Smooth muscle cell (in vitro differentiated cells): Measurements from ENCODE around the gene DENND2D. TPM values are rescaled to one million over a fixed set of nuclear protein-coding genes. Genes with fewer than 3 reads are reported as not detected.

Source experiments
- DNase-seq: peaks from one replicate; lab custom pipeline; 2025; ENCODE audit not compliant: unreplicated experiment; lab: John Stamatoyannopoulos, UW
- H2AFZ ChIP-seq: fragments of 200-600 bp; sonication (generic); 2 replicates; pipeline ENCODE4 v1.6.0; 2016; ENCODE audit warnings: antibody characterized with exemption, low read depth, mild to moderate bottlenecking
- H3F3A ChIP-seq: fragments of 200-600 bp; sonication (generic); 2 replicates; pipeline ENCODE4 v1.6.0; 2017; ENCODE audit warnings: antibody characterized with exemption, low read depth
- H3K27ac ChIP-seq: fragments of 200-600 bp; sonication (generic); 2 replicates; pipeline ENCODE4 v1.5.1; 2016; ENCODE audit warnings: low read depth, mild to moderate bottlenecking
- H3K27me3 ChIP-seq: fragments of 200-600 bp; sonication (generic); 2 replicates; pipeline ENCODE4 v1.6.1; 2016; ENCODE audit warnings: low read depth, mild to moderate bottlenecking
- H3K36me3 ChIP-seq: fragments of 200-600 bp; sonication (generic); 2 replicates; pipeline ENCODE4 v1.5.1; 2016; ENCODE audit warnings: low read depth
- H3K4me1 ChIP-seq: fragments of 200-600 bp; sonication (generic); 2 replicates; pipeline ENCODE4 v1.5.1; 2016; ENCODE audit warnings: low read depth
- H3K4me2 ChIP-seq: fragments of 200-600 bp; sonication (generic); 2 replicates; pipeline ENCODE4 v1.6.0; 2016; ENCODE audit warnings: mild to moderate bottlenecking
- H3K4me3 ChIP-seq: fragments of 200-600 bp; sonication (generic); 2 replicates; pipeline ENCODE4 v1.5.1; 2016; ENCODE audit warnings: mild to moderate bottlenecking
- H3K79me2 ChIP-seq: fragments of 200-600 bp; sonication (generic); 2 replicates; pipeline ENCODE4 v1.6.0; 2016; ENCODE audit warnings: low read depth, mild to moderate bottlenecking
- H3K9ac ChIP-seq: fragments of 200-600 bp; sonication (generic); 2 replicates; pipeline ENCODE4 v1.6.0; 2016; ENCODE audit warnings: low read depth
- H3K9me3 ChIP-seq: fragments of 200-600 bp; sonication (generic); replicated peaks from 2 replicates; pipeline ENCODE4 v1.5.1; 2016; ENCODE audit warnings: low read depth
- H4K20me1 ChIP-seq: fragments of 200-600 bp; sonication (generic); 2 replicates; pipeline ENCODE4 v1.6.0; 2016; ENCODE audit warnings: low read depth
- WGBS: methylation state at CpG from one replicate; pipeline ENCODE4 v1.1.7; 2016; ENCODE audit warnings: low lambda C conversion rate; 5-methylcytosine and 5-hydroxymethylcytosine counted together
- polyA plus RNA-seq: library from polyadenylated mRNA; unstranded; fragments of >200 nt; fragmentation: Nextera tagmentation; extraction: Ambion mirVana; gene quantifications from 2 replicates; pipeline ENCODE4 v1.2.1, GENCODE V29; 2016
- small RNA-seq: library from RNA; depleted of rRNA; stranded (forward); fragments of <200 nt; gene quantifications from one replicate; pipeline ENCODE3, GENCODE V24; 2014
- total RNA-seq: library from RNA; depleted of rRNA; stranded (reverse); fragments of >200 nt; gene quantifications from 2 replicates; pipeline ENCODE4 v1.2.3, GENCODE V29; 2014
- TF ChIP-seq, protein P1 (sequence below): fragments of 200-600 bp; sonication (generic); IDR thresholded peaks from 2 replicates; pipeline ENCODE4 v1.5.1; 2017; ENCODE audit warnings: borderline replicate concordance, mild to moderate bottlenecking, antibody characterized with exemption; ENCODE audit not compliant: insufficient read depth, poor library complexity, severe bottlenecking

DENND2D gene
- total and polyA plus RNA-seq, 2 experiments from 2014 or later: 0.75 to 3.7 TPM

- no peaks in the 10 kb centered on the region for H3K36me3 ChIP-seq
- TF ChIP-seq, protein P1, sequence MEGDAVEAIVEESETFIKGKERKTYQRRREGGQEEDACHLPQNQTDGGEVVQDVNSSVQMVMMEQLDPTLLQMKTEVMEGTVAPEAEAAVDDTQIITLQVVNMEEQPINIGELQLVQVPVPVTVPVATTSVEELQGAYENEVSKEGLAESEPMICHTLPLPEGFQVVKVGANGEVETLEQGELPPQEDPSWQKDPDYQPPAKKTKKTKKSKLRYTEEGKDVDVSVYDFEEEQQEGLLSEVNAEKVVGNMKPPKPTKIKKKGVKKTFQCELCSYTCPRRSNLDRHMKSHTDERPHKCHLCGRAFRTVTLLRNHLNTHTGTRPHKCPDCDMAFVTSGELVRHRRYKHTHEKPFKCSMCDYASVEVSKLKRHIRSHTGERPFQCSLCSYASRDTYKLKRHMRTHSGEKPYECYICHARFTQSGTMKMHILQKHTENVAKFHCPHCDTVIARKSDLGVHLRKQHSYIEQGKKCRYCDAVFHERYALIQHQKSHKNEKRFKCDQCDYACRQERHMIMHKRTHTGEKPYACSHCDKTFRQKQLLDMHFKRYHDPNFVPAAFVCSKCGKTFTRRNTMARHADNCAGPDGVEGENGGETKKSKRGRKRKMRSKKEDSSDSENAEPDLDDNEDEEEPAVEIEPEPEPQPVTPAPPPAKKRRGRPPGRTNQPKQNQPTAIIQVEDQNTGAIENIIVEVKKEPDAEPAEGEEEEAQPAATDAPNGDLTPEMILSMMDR: no peak
- peak overlapping the region; percentile 91 for H3K4me2 ChIP-seq
- peaks cover 6% of the 10 kb centered on the region for H3F3A ChIP-seq
- H2AFZ ChIP-seq: peak overlapping the region; percentile 99
- H3K9me3 ChIP-seq: no peaks in the 10 kb centered on the region
- H3K27ac ChIP-seq: peak overlapping the region; percentile 78
- H4K20me1 ChIP-seq: peaks cover 15% of the 10 kb centered on the region
- peak overlapping the region; percentile 79 for H3K9ac ChIP-seq
- H3K79me2 ChIP-seq: peaks cover 61% of the 10 kb centered on the region
- DNase-seq: no peak
- H3K27me3 ChIP-seq: no peaks in the 10 kb centered on the region
- WGBS: under 1% methylated on average over 31 of the region's 33 CpGs
- H3K4me1 ChIP-seq: peaks cover 23% of the 10 kb centered on the region
- peak overlapping the region; percentile 92 for H3K4me3 ChIP-seq
Observed at GRCh38 chr1:111139324-111139955, 61.0 kb downstream of the DENND2D start.

Small RNA genes lying within 50 kb of the gene (small RNA-seq; reads per million reads assigned to genes)
- not detected for gene AL355816.1

Other genes with a start within 250 kb of the DENND2D start
- gene LRIF1, start 236.7 kb downstream of the DENND2D start, total RNA-seq: 31.7 and 39.8 TPM in 2 replicates
- gene LRIF1, start 236.7 kb downstream of the DENND2D start, polyA plus RNA-seq: 20.7 and 22.2 TPM in 2 replicates
- gene DRAM2, start 60.6 kb downstream of the DENND2D start, total RNA-seq: 122 and 147 TPM in 2 replicates
- gene DRAM2, start 60.6 kb downstream of the DENND2D start, polyA plus RNA-seq: 74.1 and 80.3 TPM in 2 replicates
- gene CEPT1, start 60.4 kb downstream of the DENND2D start, total RNA-seq: 36.8 and 44.5 TPM in 2 replicates
- 19.4 and 26.1 TPM in 2 replicates for gene CEPT1, start 60.4 kb downstream of the DENND2D start, polyA plus RNA-seq
- gene CHI3L2, start 27.1 kb upstream of the DENND2D start, total RNA-seq: 0.54 and 0.90 TPM in 2 replicates
- 2.0 and 2.4 TPM in 2 replicates for gene CHI3L2, start 27.1 kb upstream of the DENND2D start, polyA plus RNA-seq
- not detected in 2 replicates for gene CHIA, start 90.2 kb upstream of the DENND2D start, total RNA-seq
- not detected in 2 replicates for gene CHIA, start 90.2 kb upstream of the DENND2D start, polyA plus RNA-seq
- gene OVGP1, start 227.1 kb upstream of the DENND2D start, total RNA-seq: 1.3 and 1.4 TPM in 2 replicates
- 0.96 and 1.5 TPM in 2 replicates for gene OVGP1, start 227.1 kb upstream of the DENND2D start, polyA plus RNA-seq
- 22.5 and 43.3 TPM in 2 replicates for gene WDR77, start 248.6 kb upstream of the DENND2D start, total RNA-seq
- gene WDR77, start 248.6 kb upstream of the DENND2D start, polyA plus RNA-seq: 35.0 and 36.7 TPM in 2 replicates
- 289 and 350 TPM in 2 replicates for gene ATP5PB, start 248.8 kb upstream of the DENND2D start, total RNA-seq
- gene ATP5PB, start 248.8 kb upstream of the DENND2D start, polyA plus RNA-seq: 272 and 296 TPM in 2 replicates